ENCODE results near the gene CRADD.

The CRADD gene

GRCh38 chr12:93911396-93911795 lies 234.2 kb downstream of the CRADD start:
- FAIRE-seq (no peak), DNase-seq (ENCODE audit: insufficient read length) (no peak)
- TF ChIP-seq POLR2AphosphoS5 (IDR thresholded peaks at IDR 0.05; ENCODE audit: low read depth, low read length) = no peak
- no peak for TF ChIP-seq TAF1 (IDR thresholded peaks at IDR 0.05; ENCODE audit: borderline replicate concordance, low read depth, low read length)
- no peak for TF ChIP-seq POLR2A (IDR thresholded peaks at IDR 0.05; ENCODE audit: low read depth, low read length)

GRCh38 chr12:93912086-93912733 lies 235.0 kb downstream of the CRADD start:
- TF ChIP-seq POLR2AphosphoS5 (IDR thresholded peaks at IDR 0.05; ENCODE audit: low read depth, low read length) (no peak), POLR2A (IDR thresholded peaks at IDR 0.05; ENCODE audit: low read depth, low read length) (no peak), TAF1 (IDR thresholded peaks at IDR 0.05; ENCODE audit: borderline replicate concordance, low read depth, low read length) (no peak)
- DNase-seq (ENCODE audit: insufficient read length) = no peak
- no peak for FAIRE-seq

DNA sequence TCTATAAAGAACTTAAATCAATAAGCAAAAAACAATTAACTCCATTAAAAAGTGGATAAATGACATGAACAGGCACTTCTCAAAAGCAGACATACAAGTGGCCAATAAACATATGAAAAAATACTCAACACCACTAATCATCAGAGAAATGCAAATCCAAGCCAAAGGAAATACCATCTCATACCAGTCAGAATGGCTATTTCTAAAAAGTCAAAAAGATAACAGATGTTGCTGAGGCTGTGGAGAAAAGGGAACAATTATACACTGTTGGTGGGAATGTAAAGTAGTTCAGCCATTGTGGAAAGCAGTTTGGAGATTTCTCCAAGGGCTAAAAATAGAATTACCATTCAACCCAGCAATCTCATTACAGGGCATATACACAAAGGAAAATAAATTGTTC lies 236.7 kb downstream of the CRADD start:
- TF ChIP-seq POLR2A (IDR thresholded peaks at IDR 0.05; ENCODE audit: low read depth, low read length) (no peak), POLR2AphosphoS5 (IDR thresholded peaks at IDR 0.05; ENCODE audit: low read depth, low read length) (no peak), TAF1 (IDR thresholded peaks at IDR 0.05; ENCODE audit: borderline replicate concordance, low read depth, low read length) (no peak)
- no peak for FAIRE-seq
- no peak for DNase-seq (ENCODE audit: insufficient read length)

- FAIRE-seq = no peak
- no peak for DNase-seq (ENCODE audit: insufficient read length)
- TF ChIP-seq POLR2AphosphoS5 (IDR thresholded peaks at IDR 0.05; ENCODE audit: low read depth, low read length) (no peak), TAF1 (IDR thresholded peaks at IDR 0.05; ENCODE audit: borderline replicate concordance, low read depth, low read length) (no peak), POLR2A (IDR thresholded peaks at IDR 0.05; ENCODE audit: low read depth, low read length) (no peak)
Observed at GRCh38 chr12:93914281-93914680, 237.1 kb downstream of the CRADD start.

DNA sequence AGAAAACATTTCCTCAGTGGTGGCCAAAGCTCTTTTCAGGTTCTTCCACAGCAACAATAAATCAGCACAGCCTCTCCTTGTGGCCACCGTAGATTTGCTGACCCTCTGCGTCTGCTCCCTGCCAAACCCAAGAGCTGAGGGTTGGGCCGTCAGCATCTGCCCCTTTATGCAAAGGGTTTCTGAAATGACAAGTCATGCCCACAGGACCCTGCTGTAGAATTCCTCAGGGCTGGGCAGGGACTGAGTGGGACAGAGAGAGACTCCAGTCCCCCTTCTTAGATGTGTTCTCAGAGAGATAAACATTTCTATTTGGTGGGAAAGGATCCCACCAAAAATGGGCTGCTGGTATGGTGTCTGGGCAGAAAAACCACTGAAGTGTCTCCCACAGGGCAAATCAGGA lies 238.2 kb downstream of the CRADD start:
- DNase-seq (ENCODE audit: insufficient read length) (no peak), FAIRE-seq (no peak)
- TF ChIP-seq POLR2AphosphoS5 (IDR thresholded peaks at IDR 0.05; ENCODE audit: low read depth, low read length) (no peak), TAF1 (IDR thresholded peaks at IDR 0.05; ENCODE audit: borderline replicate concordance, low read depth, low read length) (no peak), POLR2A (IDR thresholded peaks at IDR 0.05; ENCODE audit: low read depth, low read length) (no peak)

DNA sequence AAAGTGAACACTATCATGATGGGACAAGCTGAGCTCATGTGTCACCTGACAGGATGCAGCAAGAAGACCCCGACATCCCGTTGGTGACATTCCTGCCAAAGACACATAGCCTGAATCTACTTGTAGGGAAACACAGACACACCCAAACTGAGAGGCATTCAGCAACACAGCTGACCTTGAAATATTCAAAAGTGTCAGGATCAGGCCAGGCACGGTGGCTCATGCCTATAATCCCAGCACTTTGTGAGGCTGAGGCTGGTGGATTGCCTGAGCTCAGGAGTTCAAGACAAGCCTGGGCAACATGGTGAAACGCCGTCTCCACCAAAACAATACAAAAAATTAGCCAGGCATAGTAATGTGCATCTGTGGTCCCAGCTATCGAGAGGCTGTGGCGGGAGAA lies 239.2 kb downstream of the CRADD start:
- FAIRE-seq = no peak
- DNase-seq (ENCODE audit: insufficient read length) = no peak
- TF ChIP-seq POLR2AphosphoS5 (IDR thresholded peaks at IDR 0.05; ENCODE audit: low read depth, low read length) = no peak
- TF ChIP-seq POLR2A (IDR thresholded peaks at IDR 0.05; ENCODE audit: low read depth, low read length) = no peak
- no peak for TF ChIP-seq TAF1 (IDR thresholded peaks at IDR 0.05; ENCODE audit: borderline replicate concordance, low read depth, low read length)

GRCh38 chr12:93918262-93918661 lies 241.1 kb downstream of the CRADD start:
- TF ChIP-seq POLR2AphosphoS5 (IDR thresholded peaks at IDR 0.05; ENCODE audit: low read depth, low read length) (no peak), TAF1 (IDR thresholded peaks at IDR 0.05; ENCODE audit: borderline replicate concordance, low read depth, low read length) (no peak), POLR2A (IDR thresholded peaks at IDR 0.05; ENCODE audit: low read depth, low read length) (no peak)

DNA sequence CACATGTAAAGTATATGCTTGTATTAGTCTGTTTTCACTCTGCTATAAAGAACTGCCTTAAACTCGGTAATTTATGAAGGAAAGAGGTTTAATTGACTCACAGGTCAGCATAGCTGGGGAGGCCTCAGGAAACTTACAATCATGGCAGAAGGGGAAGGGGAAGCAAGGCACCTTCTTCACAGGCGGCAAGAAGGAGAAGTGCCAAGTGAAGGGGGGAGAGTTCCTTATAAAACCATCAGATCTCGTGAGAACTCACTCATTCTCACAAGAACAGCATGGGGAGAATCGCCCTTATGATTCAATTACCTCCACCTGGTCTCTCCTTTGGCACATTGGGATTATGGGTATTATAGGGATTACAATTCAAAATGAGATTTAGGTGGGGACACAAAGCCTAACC lies 241.7 kb downstream of the CRADD start:
- DNase-seq (ENCODE audit: insufficient read length) (no peak), FAIRE-seq (no peak)
- TF ChIP-seq TAF1 (IDR thresholded peaks at IDR 0.05; ENCODE audit: borderline replicate concordance, low read depth, low read length) = no peak
- TF ChIP-seq POLR2A (IDR thresholded peaks at IDR 0.05; ENCODE audit: low read depth, low read length) = no peak
- TF ChIP-seq POLR2AphosphoS5 (IDR thresholded peaks at IDR 0.05; ENCODE audit: low read depth, low read length) = no peak

More at GRCh38 chr12:93918262-93918661, 241.1 kb downstream of the CRADD start:
- DNase-seq (ENCODE audit: insufficient read length) (no peak), FAIRE-seq (no peak)

- no peak for FAIRE-seq
- no peak for TF ChIP-seq TAF1 (IDR thresholded peaks at IDR 0.05; ENCODE audit: borderline replicate concordance, low read depth, low read length)
- TF ChIP-seq POLR2A (IDR thresholded peaks at IDR 0.05; ENCODE audit: low read depth, low read length) = no peak
- no peak for TF ChIP-seq POLR2AphosphoS5 (IDR thresholded peaks at IDR 0.05; ENCODE audit: low read depth, low read length)
- no peak for DNase-seq (ENCODE audit: insufficient read length)
Observed at GRCh38 chr12:93921521-93921920, 244.3 kb downstream of the CRADD start.

DNA sequence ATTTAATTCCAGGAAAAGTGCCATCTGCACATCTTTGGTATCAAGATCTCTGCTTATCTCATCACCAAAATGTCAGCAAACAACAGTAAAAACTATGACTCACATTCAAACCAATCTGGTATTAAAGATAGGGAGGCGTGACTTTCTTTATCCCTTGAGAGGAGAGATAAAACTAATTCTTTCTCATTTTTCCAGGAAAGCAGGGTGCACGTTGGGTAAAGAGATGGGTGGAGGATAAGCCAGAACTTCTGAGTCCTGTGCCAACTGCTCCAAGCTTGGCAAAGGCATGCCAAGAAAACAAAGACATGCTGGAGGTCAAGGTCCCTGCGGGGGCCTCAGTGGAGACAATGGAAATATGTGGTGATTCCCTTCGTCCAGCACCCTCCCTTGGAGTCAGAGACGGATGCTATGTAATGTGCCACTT lies 245.4 kb downstream of the CRADD start:
- DNase-seq (ENCODE audit: insufficient read length) (no peak), FAIRE-seq (no peak)
- TF ChIP-seq POLR2A (IDR thresholded peaks at IDR 0.05; ENCODE audit: low read depth, low read length) (no peak), POLR2AphosphoS5 (IDR thresholded peaks at IDR 0.05; ENCODE audit: low read depth, low read length) (no peak), TAF1 (IDR thresholded peaks at IDR 0.05; ENCODE audit: borderline replicate concordance, low read depth, low read length) (no peak)

GRCh38 chr12:93924367-93924766 lies 247.2 kb downstream of the CRADD start:
- DNase-seq (ENCODE audit: insufficient read length) (no peak), FAIRE-seq (no peak)
- TF ChIP-seq TAF1 (IDR thresholded peaks at IDR 0.05; ENCODE audit: borderline replicate concordance, low read depth, low read length) (no peak), POLR2A (IDR thresholded peaks at IDR 0.05; ENCODE audit: low read depth, low read length) (no peak), POLR2AphosphoS5 (IDR thresholded peaks at IDR 0.05; ENCODE audit: low read depth, low read length) (no peak)

GRCh38 chr12:93925585-93926205 lies 248.5 kb downstream of the CRADD start:
- DNase-seq (ENCODE audit: insufficient read length) (no peak), FAIRE-seq (no peak)
- TF ChIP-seq POLR2AphosphoS5 (IDR thresholded peaks at IDR 0.05; ENCODE audit: low read depth, low read length) (no peak), TAF1 (IDR thresholded peaks at IDR 0.05; ENCODE audit: borderline replicate concordance, low read depth, low read length) (no peak)

All from GM12892 (cell line).